ENCODE measurements around the gene CCT6A. TPM values are rescaled to one million over a fixed set of nuclear protein-coding genes. Genes with fewer than 3 reads are reported as not detected.

CCT6A gene
- total and polyA plus RNA-seq, 9 of the 15 experiments (the other 6 are each of a cell fraction or from before 2014, with no cell fraction given) = 244 to 708 (median 387) TPM

GRCh38 chr7:56063882-56064625, 12.5 kb downstream of the CCT6A start, which contains the start of gene SUMF2 (continued):
- TF ChIP-seq, protein P1, sequence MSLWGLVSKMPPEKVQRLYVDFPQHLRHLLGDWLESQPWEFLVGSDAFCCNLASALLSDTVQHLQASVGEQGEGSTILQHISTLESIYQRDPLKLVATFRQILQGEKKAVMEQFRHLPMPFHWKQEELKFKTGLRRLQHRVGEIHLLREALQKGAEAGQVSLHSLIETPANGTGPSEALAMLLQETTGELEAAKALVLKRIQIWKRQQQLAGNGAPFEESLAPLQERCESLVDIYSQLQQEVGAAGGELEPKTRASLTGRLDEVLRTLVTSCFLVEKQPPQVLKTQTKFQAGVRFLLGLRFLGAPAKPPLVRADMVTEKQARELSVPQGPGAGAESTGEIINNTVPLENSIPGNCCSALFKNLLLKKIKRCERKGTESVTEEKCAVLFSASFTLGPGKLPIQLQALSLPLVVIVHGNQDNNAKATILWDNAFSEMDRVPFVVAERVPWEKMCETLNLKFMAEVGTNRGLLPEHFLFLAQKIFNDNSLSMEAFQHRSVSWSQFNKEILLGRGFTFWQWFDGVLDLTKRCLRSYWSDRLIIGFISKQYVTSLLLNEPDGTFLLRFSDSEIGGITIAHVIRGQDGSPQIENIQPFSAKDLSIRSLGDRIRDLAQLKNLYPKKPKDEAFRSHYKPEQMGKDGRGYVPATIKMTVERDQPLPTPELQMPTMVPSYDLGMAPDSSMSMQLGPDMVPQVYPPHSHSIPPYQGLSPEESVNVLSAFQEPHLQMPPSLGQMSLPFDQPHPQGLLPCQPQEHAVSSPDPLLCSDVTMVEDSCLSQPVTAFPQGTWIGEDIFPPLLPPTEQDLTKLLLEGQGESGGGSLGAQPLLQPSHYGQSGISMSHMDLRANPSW (CRISPR knock-in tag; IDR thresholded peaks at IDR 0.05) = no peak
- TF ChIP-seq, protein P2, sequence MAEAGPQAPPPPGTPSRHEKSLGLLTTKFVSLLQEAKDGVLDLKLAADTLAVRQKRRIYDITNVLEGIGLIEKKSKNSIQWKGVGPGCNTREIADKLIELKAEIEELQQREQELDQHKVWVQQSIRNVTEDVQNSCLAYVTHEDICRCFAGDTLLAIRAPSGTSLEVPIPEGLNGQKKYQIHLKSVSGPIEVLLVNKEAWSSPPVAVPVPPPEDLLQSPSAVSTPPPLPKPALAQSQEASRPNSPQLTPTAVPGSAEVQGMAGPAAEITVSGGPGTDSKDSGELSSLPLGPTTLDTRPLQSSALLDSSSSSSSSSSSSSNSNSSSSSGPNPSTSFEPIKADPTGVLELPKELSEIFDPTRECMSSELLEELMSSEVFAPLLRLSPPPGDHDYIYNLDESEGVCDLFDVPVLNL (CRISPR knock-in tag; IDR thresholded peaks at IDR 0.05; ENCODE audit: low read depth) = no peak
- 0 out of 2 replicates have a peak, but pooled peaks have one; percentile 47 for TF ChIP-seq NFATC3 (IDR thresholded peaks at IDR 0.05)
- no peak for TF ChIP-seq ZNF354B (CRISPR knock-in tag; IDR thresholded peaks at IDR 0.05)
- TF ChIP-seq HNRNPK (IDR thresholded peaks at IDR 0.05; ENCODE audit: low read depth, low read length, poor library complexity, severe bottlenecking) = no peak
- no peak for TF ChIP-seq PATZ1 (CRISPR knock-in tag; IDR thresholded peaks at IDR 0.05; ENCODE audit: borderline replicate concordance)
- peak; percentile 38; the same call in 1 of the 2 replicates for TF ChIP-seq ZNF274 (IDR thresholded peaks at IDR 0.05; ENCODE audit: borderline replicate concordance, low read depth, low read length)
- TF ChIP-seq RBM14 (IDR thresholded peaks at IDR 0.05; ENCODE audit: borderline replicate concordance, insufficient read depth, low read depth, low read length) = no peak
- no peak for TF ChIP-seq U2AF1 (optimal IDR thresholded peaks at IDR 0.05; ENCODE audit: low read depth, low read length)
- TF ChIP-seq MXD1 (CRISPR knock-in tag; IDR thresholded peaks at IDR 0.05; ENCODE audit: borderline replicate concordance, poor library complexity, severe bottlenecking) = no peak
- TF ChIP-seq, protein P3, sequence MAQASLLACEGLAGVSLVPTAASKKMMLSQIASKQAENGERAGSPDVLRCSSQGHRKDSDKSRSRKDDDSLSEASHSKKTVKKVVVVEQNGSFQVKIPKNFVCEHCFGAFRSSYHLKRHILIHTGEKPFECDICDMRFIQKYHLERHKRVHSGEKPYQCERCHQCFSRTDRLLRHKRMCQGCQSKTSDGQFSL (CRISPR knock-in tag; IDR thresholded peaks at IDR 0.05) = no peak
- TF ChIP-seq, protein P3 (tag; IDR thresholded peaks at IDR 0.05) = no peak
- peak; percentile 89 for TF ChIP-seq EP400 (IDR thresholded peaks at IDR 0.05)
- no peak; the same call in 1 of the 2 replicates for TF ChIP-seq SMARCA4 (IDR thresholded peaks at IDR 0.05)
- TF ChIP-seq, protein P4, sequence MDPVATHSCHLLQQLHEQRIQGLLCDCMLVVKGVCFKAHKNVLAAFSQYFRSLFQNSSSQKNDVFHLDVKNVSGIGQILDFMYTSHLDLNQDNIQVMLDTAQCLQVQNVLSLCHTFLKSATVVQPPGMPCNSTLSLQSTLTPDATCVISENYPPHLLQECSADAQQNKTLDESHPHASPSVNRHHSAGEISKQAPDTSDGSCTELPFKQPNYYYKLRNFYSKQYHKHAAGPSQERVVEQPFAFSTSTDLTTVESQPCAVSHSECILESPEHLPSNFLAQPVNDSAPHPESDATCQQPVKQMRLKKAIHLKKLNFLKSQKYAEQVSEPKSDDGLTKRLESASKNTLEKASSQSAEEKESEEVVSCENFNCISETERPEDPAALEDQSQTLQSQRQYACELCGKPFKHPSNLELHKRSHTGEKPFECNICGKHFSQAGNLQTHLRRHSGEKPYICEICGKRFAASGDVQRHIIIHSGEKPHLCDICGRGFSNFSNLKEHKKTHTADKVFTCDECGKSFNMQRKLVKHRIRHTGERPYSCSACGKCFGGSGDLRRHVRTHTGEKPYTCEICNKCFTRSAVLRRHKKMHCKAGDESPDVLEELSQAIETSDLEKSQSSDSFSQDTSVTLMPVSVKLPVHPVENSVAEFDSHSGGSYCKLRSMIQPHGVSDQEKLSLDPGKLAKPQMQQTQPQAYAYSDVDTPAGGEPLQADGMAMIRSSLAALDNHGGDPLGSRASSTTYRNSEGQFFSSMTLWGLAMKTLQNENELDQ (CRISPR knock-in tag; IDR thresholded peaks at IDR 0.05; ENCODE audit: borderline replicate concordance) = no peak
- TF ChIP-seq CREBBP (IDR thresholded peaks at IDR 0.05; ENCODE audit: low read depth, low read length) = no peak
- TF ChIP-seq ARID1B (IDR thresholded peaks at IDR 0.05) = 0 out of 2 replicates have a peak, but pooled peaks have one; percentile 15
